ENCODE data around the gene CCDC102B.

Gene CCDC102B

GRCh38 chr18:69085951-69086350 is 288.1 kb downstream of the CCDC102B start:
- TF ChIP-seq, protein P1, sequence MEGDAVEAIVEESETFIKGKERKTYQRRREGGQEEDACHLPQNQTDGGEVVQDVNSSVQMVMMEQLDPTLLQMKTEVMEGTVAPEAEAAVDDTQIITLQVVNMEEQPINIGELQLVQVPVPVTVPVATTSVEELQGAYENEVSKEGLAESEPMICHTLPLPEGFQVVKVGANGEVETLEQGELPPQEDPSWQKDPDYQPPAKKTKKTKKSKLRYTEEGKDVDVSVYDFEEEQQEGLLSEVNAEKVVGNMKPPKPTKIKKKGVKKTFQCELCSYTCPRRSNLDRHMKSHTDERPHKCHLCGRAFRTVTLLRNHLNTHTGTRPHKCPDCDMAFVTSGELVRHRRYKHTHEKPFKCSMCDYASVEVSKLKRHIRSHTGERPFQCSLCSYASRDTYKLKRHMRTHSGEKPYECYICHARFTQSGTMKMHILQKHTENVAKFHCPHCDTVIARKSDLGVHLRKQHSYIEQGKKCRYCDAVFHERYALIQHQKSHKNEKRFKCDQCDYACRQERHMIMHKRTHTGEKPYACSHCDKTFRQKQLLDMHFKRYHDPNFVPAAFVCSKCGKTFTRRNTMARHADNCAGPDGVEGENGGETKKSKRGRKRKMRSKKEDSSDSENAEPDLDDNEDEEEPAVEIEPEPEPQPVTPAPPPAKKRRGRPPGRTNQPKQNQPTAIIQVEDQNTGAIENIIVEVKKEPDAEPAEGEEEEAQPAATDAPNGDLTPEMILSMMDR (IDR thresholded peaks at IDR 0.05; ENCODE audit: low read depth, low read length, missing control alignments), result no peak
- Histone ChIP-seq H3K4me3 (ENCODE audit: low read depth, low read length) (no peak overlapping the region), H3K27ac (no peak overlapping the region), H3K27me3 (replicated peaks) (no peaks in the 10 kb centered on the region), H3K36me3 (replicated peaks) (no peaks in the 10 kb centered on the region)
- DNase-seq, result no peak
- in situ Hi-C loops (cut with HindIII; ENCODE audit: low pct_ligation_motif_present, low sequenced_read_pairs), result no loop called here

DNA sequence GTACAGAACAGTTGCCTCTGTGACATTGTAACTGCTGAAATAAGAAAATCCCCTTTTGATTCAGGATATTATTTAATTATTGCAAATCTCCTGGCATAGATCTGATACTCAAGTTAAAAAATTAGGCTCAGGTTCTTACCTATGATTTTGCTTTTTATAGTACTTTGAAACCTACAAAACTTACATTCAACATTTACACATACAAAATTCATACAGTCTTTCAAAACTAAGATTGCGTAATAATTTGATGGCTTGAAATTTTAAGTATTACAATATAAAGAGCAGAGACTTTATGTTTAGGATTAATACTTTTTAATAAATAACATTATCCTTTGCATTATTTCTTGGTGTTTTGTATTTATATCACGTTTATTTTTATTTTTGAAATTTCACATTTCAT is 291.1 kb downstream of the CCDC102B start:
- no peak for DNase-seq

GRCh38 chr18:69097349-69097748 is 299.5 kb downstream of the CCDC102B start:
- no peak overlapping the region for H3K4me3 ChIP-seq (ENCODE audit: low read depth, low read length)
- H3K27ac ChIP-seq, result no peak overlapping the region
- no peaks in the 10 kb centered on the region for H3K27me3 ChIP-seq (replicated peaks)
- in situ Hi-C loops (cut with HindIII; ENCODE audit: low pct_ligation_motif_present, low sequenced_read_pairs), result no loop called here
- no peaks in the 10 kb centered on the region for H3K36me3 ChIP-seq (replicated peaks)
- no peak for DNase-seq
- TF ChIP-seq, protein P1 (IDR thresholded peaks at IDR 0.05; ENCODE audit: low read depth, low read length, missing control alignments), result no peak

More for the DNA sequence above, 291.1 kb downstream of the CCDC102B start:
- Histone ChIP-seq H3K27ac (no peak overlapping the region), H3K4me3 (ENCODE audit: low read depth, low read length) (no peak overlapping the region), H3K27me3 (replicated peaks) (no peaks in the 10 kb centered on the region), H3K36me3 (replicated peaks) (no peaks in the 10 kb centered on the region)
- in situ Hi-C loops (cut with HindIII; ENCODE audit: low pct_ligation_motif_present, low sequenced_read_pairs), result no loop called here
- TF ChIP-seq, protein P1 (IDR thresholded peaks at IDR 0.05; ENCODE audit: low read depth, low read length, missing control alignments), result no peak

DNA sequence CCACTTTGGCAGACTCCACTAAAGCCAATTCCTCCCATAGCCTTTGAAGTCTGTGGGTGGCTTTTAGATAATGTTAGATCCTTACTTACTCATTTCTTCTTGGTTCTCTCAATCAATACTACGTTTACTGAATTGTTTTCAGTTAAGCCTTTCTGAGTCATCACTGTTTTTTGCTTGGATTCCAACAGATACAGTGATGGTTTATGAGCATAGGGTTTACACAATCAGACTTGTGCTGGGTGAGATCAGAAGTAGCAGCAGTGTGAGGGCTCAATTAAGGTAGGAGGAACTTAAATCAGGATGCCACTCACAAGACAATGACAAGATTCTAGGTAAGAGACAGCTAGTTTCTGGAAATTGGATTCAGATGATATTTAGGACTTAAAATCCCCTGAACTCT is 305.1 kb downstream of the CCDC102B start:
- Histone ChIP-seq H3K27me3 (replicated peaks) (no peaks in the 10 kb centered on the region), H3K36me3 (replicated peaks) (no peaks in the 10 kb centered on the region), H3K27ac (no peak overlapping the region), H3K4me3 (ENCODE audit: low read depth, low read length) (no peak overlapping the region)
- DNase-seq, result no peak
- in situ Hi-C loops (cut with HindIII; ENCODE audit: low pct_ligation_motif_present, low sequenced_read_pairs), result no loop called here
- TF ChIP-seq, protein P1 (IDR thresholded peaks at IDR 0.05; ENCODE audit: low read depth, low read length, missing control alignments), result no peak

All from brain microvascular endothelial cell (primary cell).